SK-N-SH (cell line): ENCODE data around the gene DDRGK1. TPM values are rescaled to one million over a fixed set of nuclear protein-coding genes. Genes with fewer than 3 reads are reported as not detected.

Experiments
- CTCF ChIA-PET: fragments of 300-600, 350-600 bp; formaldehyde crosslinking; extraction: SDS; loops from one replicate; lab custom pipeline; 2021; lab: Yijun Ruan, JAX
- POLR2A ChIA-PET: fragments of 350-600 bp; sonication (Branson Sonifier 250); formaldehyde crosslinking; extraction: SDS; loops from one replicate; lab custom pipeline; 2020; ENCODE audit warnings: antibody characterized with exemption, inconsistent platforms; lab: Yijun Ruan, JAX
- DNase-seq: peaks from one replicate; pipeline ENCODE4 v3.0.0; 2012
- H2AFZ ChIP-seq: fragments of 200-600 bp; sonication (generic); 2 replicates; pipeline ENCODE4 v1.8.1; 2016; ENCODE audit warnings: antibody characterized with exemption, mild to moderate bottlenecking, low read depth
- H3F3A ChIP-seq: fragments of 200-600 bp; sonication (generic); replicated peaks from 2 replicates; pipeline ENCODE3; 2016; ENCODE audit warnings: antibody characterized with exemption, mild to moderate bottlenecking; ENCODE audit not compliant: insufficient read depth
- H3K27ac ChIP-seq, 2 experiments: fragments of 200-500 bp in 1 of 2; fragments of 200-600 bp in 1 of 2; sonication (Bioruptor generic) in 1 of 2; sonication (generic), shearing (Covaris generic) in 1 of 2; 2 replicates each; pipeline versions ENCODE4 v1.5.1 to v1.6.1; 2014 to 2016; ENCODE audit warnings: low read depth in 2 of 2, inconsistent platforms in 1 of 2, low read length in 1 of 2, mild to moderate bottlenecking in 1 of 2, mixed read lengths in 1 of 2
- H3K27me3 ChIP-seq: fragments of 200-600 bp; sonication (generic), shearing (Covaris generic); 2 replicates; pipeline ENCODE4 v1.6.1; 2016; ENCODE audit warnings: mixed run types; ENCODE audit not compliant: insufficient read depth
- H3K36me3 ChIP-seq, 2 experiments: fragments of 200-500 bp in 1 of 2; fragments of 200-600 bp in 1 of 2; sonication (Bioruptor generic) in 1 of 2; sonication (generic) in 1 of 2; replicated peaks in 1 of 2; 2 replicates each; pipeline versions ENCODE3 to v1.5.1; 2014 to 2016; ENCODE audit warnings: low read length in 1 of 2, mild to moderate bottlenecking in 1 of 2; ENCODE audit not compliant: insufficient read depth in 2 of 2, control insufficient read depth in 1 of 2
- H3K4me1 ChIP-seq, 2 experiments: fragments of 200-500 bp in 1 of 2; fragments of 200-600 bp in 1 of 2; sonication (Bioruptor generic) in 1 of 2; sonication (generic), shearing (Covaris generic) in 1 of 2; 2 replicates each; pipeline versions ENCODE4 v1.5.1 to v1.6.1; 2014 to 2016; ENCODE audit warnings: low read depth in 1 of 2, low read length in 1 of 2, mixed run types in 1 of 2; ENCODE audit not compliant: insufficient read depth in 2 of 2, control insufficient read depth in 1 of 2
- H3K4me2 ChIP-seq: fragments of 200-600 bp; sonication (generic), shearing (Covaris generic); 2 replicates; pipeline ENCODE4 v1.6.1; 2017; ENCODE audit warnings: mixed run types
- H3K4me3 ChIP-seq, 2 experiments: fragments of 200-500 bp in 1 of 2; fragments of 200-600 bp in 1 of 2; sonication (Bioruptor generic) in 1 of 2; sonication (generic), shearing (Covaris generic) in 1 of 2; 2 replicates each; pipeline versions ENCODE4 v1.5.1 to v1.8.1; 2014 to 2016; ENCODE audit warnings: low read depth in 2 of 2, inconsistent platforms in 1 of 2, low read length in 1 of 2, mild to moderate bottlenecking in 1 of 2, mixed read lengths in 1 of 2, moderate library complexity in 1 of 2
- H3K79me2 ChIP-seq: fragments of 200-600 bp; sonication (generic); 2 replicates; pipeline ENCODE4 v1.8.1; 2017; ENCODE audit warnings: mild to moderate bottlenecking; ENCODE audit not compliant: insufficient read depth
- H3K9ac ChIP-seq: fragments of 200-600 bp; sonication (generic); 2 replicates; pipeline ENCODE4 v1.6.1; 2017; ENCODE audit warnings: mixed run types
- H3K9me2 ChIP-seq: fragments of 200-600 bp; sonication (generic); 2 replicates; pipeline ENCODE4 v1.6.1; 2017; ENCODE audit warnings: mixed run types
- H3K9me3 ChIP-seq: fragments of 200-600 bp; sonication (generic); 2 replicates; pipeline ENCODE4 v1.6.1; 2017; ENCODE audit warnings: mixed run types, mild to moderate bottlenecking, moderate library complexity
- H4K20me1 ChIP-seq: fragments of 200-600 bp; sonication (generic); 2 replicates; pipeline ENCODE4 v1.6.1; 2017; ENCODE audit warnings: mild to moderate bottlenecking, mixed run types; ENCODE audit not compliant: insufficient read depth
- CHD2 ChIP-seq: fragments of 150-350 bp; IDR thresholded peaks from 2 replicates; pipeline ENCODE4 v1.6.1; 2018; ENCODE audit warnings: low read length; ENCODE audit not compliant: partially characterized antibody
- FOSL2 ChIP-seq: IDR thresholded peaks from 2 replicates; pipeline ENCODE4 v1.4.0; 2012; ENCODE audit warnings: low read depth, mild to moderate bottlenecking, moderate library complexity, borderline replicate concordance
- FOXJ3 ChIP-seq: sonication (generic); formaldehyde crosslinking; IDR thresholded peaks from 2 replicates; pipeline ENCODE4 v1.5.1; 2020; ENCODE audit warnings: mild to moderate bottlenecking, missing genetic modification reagents
- GATA2 ChIP-seq: sonication (generic); formaldehyde crosslinking; IDR thresholded peaks from 2 replicates; pipeline ENCODE4 v1.5.0; 2020; ENCODE audit warnings: mild to moderate bottlenecking, missing genetic modification reagents
- JUND ChIP-seq: IDR thresholded peaks from 2 replicates; pipeline ENCODE4 v1.4.0; 2012
- MEF2A ChIP-seq: IDR thresholded peaks from 2 replicates; pipeline ENCODE4 v1.4.0; 2012; ENCODE audit warnings: low read depth, borderline replicate concordance
- MXI1 ChIP-seq: IDR thresholded peaks from 2 replicates; pipeline ENCODE4 v1.6.1; 2012; ENCODE audit warnings: mild to moderate bottlenecking, low read depth, low read length, improper control_type of control experiment
- RCOR1 ChIP-seq: fragments of 150-350 bp; IDR thresholded peaks from 2 replicates; pipeline ENCODE4 v1.6.1; 2017; ENCODE audit warnings: antibody characterized with exemption, low read length
- TAF1 ChIP-seq: IDR thresholded peaks from 2 replicates; pipeline ENCODE4 v1.6.1; 2012; ENCODE audit warnings: low read depth, mild to moderate bottlenecking, low read length, moderate library complexity, borderline replicate concordance
- YY1 ChIP-seq: IDR thresholded peaks from 2 replicates; pipeline ENCODE4 v1.4.0; 2012; ENCODE audit warnings: low read depth, mild to moderate bottlenecking
- WGBS: methylation state at CpG from one replicate; pipeline ENCODE4 v1.1.6; 2017; ENCODE audit warnings: low lambda C conversion rate; 5-methylcytosine and 5-hydroxymethylcytosine counted together
- polyA plus RNA-seq, 3 experiments: library from polyadenylated mRNA; depleted of rRNA; stranded (reverse); fragments of >200 nt; gene quantifications; 2 replicates each; pipeline ENCODE4 v1.2.3, GENCODE V29; 2012
- TF ChIP-seq, protein P1 (sequence below): IDR thresholded peaks from 2 replicates; pipeline ENCODE4 v1.4.0; 2012; ENCODE audit warnings: low read depth, borderline replicate concordance
- TF ChIP-seq, protein P2 (sequence below): fragments of 200-600 bp; sonication (generic); IDR thresholded peaks from 2 replicates; pipeline ENCODE4 v1.6.1; 2017; ENCODE audit warnings: antibody characterized with exemption, mild to moderate bottlenecking, moderate library complexity
- TF ChIP-seq, protein P3 (sequence below): IDR thresholded peaks from 2 replicates; pipeline ENCODE4 v1.6.1; 2012; ENCODE audit warnings: mild to moderate bottlenecking, low read depth, low read length, moderate library complexity

DDRGK1 gene
- polyA plus RNA-seq, 1 of the 3 experiments (the other 2 are of a cell fraction), result 70.6 TPM

DNA sequence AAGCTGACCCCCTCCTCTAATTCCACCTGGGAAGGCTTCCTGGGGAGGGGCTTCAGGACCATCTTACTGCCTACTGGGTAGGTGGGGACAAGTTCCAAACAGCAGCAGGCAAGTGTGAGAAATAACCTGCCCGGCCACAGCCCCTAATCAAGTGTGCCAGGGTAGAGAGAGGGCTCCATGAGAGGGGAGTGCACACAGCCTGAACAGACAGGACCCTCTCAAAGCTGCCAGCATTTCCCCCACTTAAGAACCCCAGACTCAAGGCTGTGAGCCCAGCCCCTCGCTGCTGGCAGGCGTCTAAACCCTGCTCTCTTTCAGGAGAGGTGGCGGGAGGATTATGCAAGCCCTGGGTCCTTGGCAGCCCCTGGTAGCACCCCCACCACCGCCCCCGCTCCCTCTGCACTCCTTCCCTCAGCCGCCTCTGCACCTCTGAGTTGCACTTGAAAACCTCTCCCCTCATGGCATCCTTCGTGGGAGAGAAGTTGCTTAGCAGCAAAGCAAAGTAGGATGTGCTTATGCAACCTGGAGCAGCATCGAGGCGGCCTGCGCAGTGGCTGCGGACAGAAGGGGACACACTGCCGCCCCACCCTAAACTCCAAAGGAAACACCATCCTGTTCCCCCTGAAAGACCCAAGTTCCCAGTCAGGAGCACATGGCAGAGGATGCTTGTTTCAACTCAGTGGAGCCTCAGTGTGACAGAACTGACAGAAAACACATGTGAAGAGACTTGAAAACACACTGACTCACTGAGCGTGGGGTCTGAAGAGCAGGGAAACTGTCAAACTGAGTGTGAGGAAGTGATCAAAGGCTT lies 10.5 kb downstream of the DDRGK1 start:
- Histone ChIP-seq H4K20me1 (no peaks in the 10 kb centered on the region), H3K27me3 (no peaks in the 10 kb centered on the region), H2AFZ (no peak overlapping the region), H3F3A (no peaks in the 10 kb centered on the region), H3K4me3 (no peak overlapping the region), H3K9ac (no peak overlapping the region), H3K36me3 (peaks cover 8 to 57% of the 10 kb centered on the region in 2 experiments), H3K27ac (no peak overlapping the region), H3K4me1 (no peaks in the 10 kb centered on the region), H3K4me2 (no peak overlapping the region), H3K79me2 (0 out of 2 replicates have a peak, but pooled peaks cover 3% of the 10 kb centered on the region), H3K9me2 (no peaks in the 10 kb centered on the region), H3K9me3 (no peaks in the 10 kb centered on the region)
- ChIA-PET POLR2A (no interaction called here), CTCF (interaction anchor here (1.3 kb wide), 1 partner anchor 25 kb away, joined by 3 read pairs; no protein-coding TSS in a partner anchor)
- WGBS, result 94% methylated on average over 14 of the region's 14 CpGs
- DNase-seq, result no peak
- TF ChIP-seq MXI1 (no peak), YY1 (no peak), CHD2 (no peak)
- TF ChIP-seq, all 33 proteins: peak for 0

DNA sequence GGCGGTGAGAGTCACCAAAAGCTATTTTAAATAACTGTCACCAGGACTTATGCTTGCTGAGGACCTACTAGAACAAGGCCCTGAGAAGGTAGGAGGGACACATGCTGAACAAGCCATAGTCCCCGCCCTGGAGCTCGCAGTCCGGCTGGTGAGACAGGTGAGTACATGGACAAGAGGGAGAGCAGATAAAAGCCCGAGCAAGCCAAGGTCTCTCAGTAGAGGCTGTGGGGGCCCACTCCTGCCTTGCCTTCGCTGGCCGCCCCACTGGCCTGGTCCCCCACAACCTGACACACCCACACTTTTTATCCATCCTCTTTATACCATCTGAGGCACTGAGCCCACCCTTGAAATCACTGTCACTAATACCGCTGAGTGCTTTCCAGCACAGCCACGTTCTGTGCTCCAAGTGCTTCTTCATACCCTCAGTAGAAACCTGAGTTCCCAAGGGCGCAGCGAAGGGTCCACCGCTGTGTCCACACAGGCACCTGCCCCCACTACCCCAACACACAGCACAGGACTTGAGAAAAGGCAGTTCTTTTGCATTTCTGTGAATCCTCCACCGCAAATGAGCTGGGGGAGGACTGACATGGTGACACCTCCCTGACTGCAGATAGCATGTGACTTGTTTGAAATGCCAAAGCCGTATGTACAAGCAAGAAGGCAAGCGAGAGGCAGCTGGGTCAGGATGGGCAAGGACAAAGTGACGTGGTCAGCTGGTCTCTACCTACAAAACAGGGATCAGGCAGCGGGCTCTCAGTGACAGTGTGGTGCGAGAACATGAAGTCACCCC lies 12.1 kb downstream of the DDRGK1 start:
- Histone ChIP-seq H3K27me3 (no peaks in the 10 kb centered on the region), H3K9me3 (no peaks in the 10 kb centered on the region), H3K27ac (no peak overlapping the region), H3K36me3 (peaks cover 4 to 57% of the 10 kb centered on the region in 2 experiments), H2AFZ (no peak overlapping the region), H3K4me1 (no peaks in the 10 kb centered on the region), H3K79me2 (0 out of 2 replicates have a peak, but pooled peaks cover 3% of the 10 kb centered on the region), H4K20me1 (no peaks in the 10 kb centered on the region), H3K4me3 (no peak overlapping the region), H3F3A (no peaks in the 10 kb centered on the region), H3K9me2 (no peaks in the 10 kb centered on the region), H3K4me2 (no peak overlapping the region), H3K9ac (no peak overlapping the region)
- DNase-seq, result no peak
- ChIA-PET CTCF (no interaction called here), POLR2A (interaction anchor here (1.1 kb wide), 1 partner anchor 11 kb away, joined by 3 read pairs; no protein-coding TSS in a partner anchor)
- TF ChIP-seq, protein P1, sequence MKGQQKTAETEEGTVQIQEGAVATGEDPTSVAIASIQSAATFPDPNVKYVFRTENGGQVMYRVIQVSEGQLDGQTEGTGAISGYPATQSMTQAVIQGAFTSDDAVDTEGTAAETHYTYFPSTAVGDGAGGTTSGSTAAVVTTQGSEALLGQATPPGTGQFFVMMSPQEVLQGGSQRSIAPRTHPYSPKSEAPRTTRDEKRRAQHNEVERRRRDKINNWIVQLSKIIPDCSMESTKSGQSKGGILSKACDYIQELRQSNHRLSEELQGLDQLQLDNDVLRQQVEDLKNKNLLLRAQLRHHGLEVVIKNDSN, result no peak
- TF ChIP-seq FOXJ3, result no peak
- TF ChIP-seq TAF1, result no peak
- TF ChIP-seq JUND, result no peak
- TF ChIP-seq CHD2, result no peak
- no peak for TF ChIP-seq MEF2A
- 98% methylated on average over 14 of the region's 18 CpGs for WGBS

DNA sequence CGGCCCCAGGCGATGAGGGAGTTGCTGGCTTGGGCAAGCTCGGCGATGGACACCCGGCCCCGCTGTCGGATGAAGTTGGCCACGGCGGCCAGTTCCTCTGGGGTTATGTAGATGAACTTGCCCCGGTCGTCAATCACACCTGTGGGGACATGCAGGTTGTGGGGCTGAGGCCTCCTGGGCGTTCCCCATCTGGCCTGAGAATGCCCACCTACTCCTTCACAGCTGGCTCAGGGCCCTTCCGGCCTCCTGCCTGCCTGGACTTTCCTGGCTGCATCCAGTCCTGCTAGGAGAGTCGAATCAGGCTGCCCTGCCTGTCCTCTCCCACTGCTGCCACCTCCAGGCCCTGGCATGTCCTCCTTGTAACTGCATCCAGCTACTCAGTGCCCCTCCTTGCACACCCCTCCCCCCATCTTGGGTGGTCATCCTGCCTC lies 13.8 kb downstream of the DDRGK1 start:
- ChIA-PET POLR2A (no interaction called here), CTCF (interaction anchor here (0.8 to 1.1 kb wide), 2 partner anchors 66 to 137 kb away, joined by 3 read pairs; no protein-coding TSS in a partner anchor)
- no peaks in the 10 kb centered on the region for H3K4me1 ChIP-seq
- no peaks in the 10 kb centered on the region for H4K20me1 ChIP-seq
- H3K9me3 ChIP-seq, result no peaks in the 10 kb centered on the region
- no peak overlapping the region for H3K9ac ChIP-seq
- no peak overlapping the region for H3K27ac ChIP-seq
- H2AFZ ChIP-seq, result no peak overlapping the region
- H3K36me3 ChIP-seq, result peaks cover 0 to 57% of the 10 kb centered on the region in 2 experiments
- no peak for DNase-seq
- H3K79me2 ChIP-seq, result no peaks in the 10 kb centered on the region
- no peaks in the 10 kb centered on the region for H3K9me2 ChIP-seq
- H3F3A ChIP-seq, result no peaks in the 10 kb centered on the region
- no peak overlapping the region for H3K4me2 ChIP-seq
- no peak overlapping the region for H3K4me3 ChIP-seq
- H3K27me3 ChIP-seq, result no peaks in the 10 kb centered on the region
- 98% methylated on average over 6 of the region's 14 CpGs for WGBS
- TF ChIP-seq FOSL2 (no peak), GATA2 (no peak), RCOR1 (no peak), YY1 (no peak)
- TF ChIP-seq, protein P2, sequence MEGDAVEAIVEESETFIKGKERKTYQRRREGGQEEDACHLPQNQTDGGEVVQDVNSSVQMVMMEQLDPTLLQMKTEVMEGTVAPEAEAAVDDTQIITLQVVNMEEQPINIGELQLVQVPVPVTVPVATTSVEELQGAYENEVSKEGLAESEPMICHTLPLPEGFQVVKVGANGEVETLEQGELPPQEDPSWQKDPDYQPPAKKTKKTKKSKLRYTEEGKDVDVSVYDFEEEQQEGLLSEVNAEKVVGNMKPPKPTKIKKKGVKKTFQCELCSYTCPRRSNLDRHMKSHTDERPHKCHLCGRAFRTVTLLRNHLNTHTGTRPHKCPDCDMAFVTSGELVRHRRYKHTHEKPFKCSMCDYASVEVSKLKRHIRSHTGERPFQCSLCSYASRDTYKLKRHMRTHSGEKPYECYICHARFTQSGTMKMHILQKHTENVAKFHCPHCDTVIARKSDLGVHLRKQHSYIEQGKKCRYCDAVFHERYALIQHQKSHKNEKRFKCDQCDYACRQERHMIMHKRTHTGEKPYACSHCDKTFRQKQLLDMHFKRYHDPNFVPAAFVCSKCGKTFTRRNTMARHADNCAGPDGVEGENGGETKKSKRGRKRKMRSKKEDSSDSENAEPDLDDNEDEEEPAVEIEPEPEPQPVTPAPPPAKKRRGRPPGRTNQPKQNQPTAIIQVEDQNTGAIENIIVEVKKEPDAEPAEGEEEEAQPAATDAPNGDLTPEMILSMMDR, result no peak
- TF ChIP-seq, protein P3, sequence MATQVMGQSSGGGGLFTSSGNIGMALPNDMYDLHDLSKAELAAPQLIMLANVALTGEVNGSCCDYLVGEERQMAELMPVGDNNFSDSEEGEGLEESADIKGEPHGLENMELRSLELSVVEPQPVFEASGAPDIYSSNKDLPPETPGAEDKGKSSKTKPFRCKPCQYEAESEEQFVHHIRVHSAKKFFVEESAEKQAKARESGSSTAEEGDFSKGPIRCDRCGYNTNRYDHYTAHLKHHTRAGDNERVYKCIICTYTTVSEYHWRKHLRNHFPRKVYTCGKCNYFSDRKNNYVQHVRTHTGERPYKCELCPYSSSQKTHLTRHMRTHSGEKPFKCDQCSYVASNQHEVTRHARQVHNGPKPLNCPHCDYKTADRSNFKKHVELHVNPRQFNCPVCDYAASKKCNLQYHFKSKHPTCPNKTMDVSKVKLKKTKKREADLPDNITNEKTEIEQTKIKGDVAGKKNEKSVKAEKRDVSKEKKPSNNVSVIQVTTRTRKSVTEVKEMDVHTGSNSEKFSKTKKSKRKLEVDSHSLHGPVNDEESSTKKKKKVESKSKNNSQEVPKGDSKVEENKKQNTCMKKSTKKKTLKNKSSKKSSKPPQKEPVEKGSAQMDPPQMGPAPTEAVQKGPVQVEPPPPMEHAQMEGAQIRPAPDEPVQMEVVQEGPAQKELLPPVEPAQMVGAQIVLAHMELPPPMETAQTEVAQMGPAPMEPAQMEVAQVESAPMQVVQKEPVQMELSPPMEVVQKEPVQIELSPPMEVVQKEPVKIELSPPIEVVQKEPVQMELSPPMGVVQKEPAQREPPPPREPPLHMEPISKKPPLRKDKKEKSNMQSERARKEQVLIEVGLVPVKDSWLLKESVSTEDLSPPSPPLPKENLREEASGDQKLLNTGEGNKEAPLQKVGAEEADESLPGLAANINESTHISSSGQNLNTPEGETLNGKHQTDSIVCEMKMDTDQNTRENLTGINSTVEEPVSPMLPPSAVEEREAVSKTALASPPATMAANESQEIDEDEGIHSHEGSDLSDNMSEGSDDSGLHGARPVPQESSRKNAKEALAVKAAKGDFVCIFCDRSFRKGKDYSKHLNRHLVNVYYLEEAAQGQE, result no peak
